ENCODE data around the gene OR1F1. TPM values are rescaled to one million over a fixed set of nuclear protein-coding genes. Genes with fewer than 3 reads are reported as not detected.

The OR1F1 gene
- total RNA-seq, 4 donors from 2014 or later = not detected

- WGBS = under 1% methylated on average over 44 of the region's 62 CpGs
- peak; percentile 99 for DNase-seq (ENCODE audit: extremely low spot score)
- Histone ChIP-seq H3K4me3 (peak overlapping the region; percentile 65 to 74 (median 72)), H3K4me1 (peaks cover 17 to 36% (median 35%) of the 10 kb centered on the region in 4 donors), H3K27me3 (no peaks in the 10 kb centered on the region), H3K9me3 (no peaks in the 10 kb centered on the region), H3K36me3 (no peaks in the 10 kb centered on the region), H3K27ac (replicated peaks in 1 of 4) (peak overlapping the region; percentile 87 to 91 (median 89))
- TF ChIP-seq POLR2A (IDR thresholded peaks at IDR 0.05; ENCODE audit: low read depth) = no peak
- TF ChIP-seq CTCF (IDR thresholded peaks at IDR 0.05) = peak in 1 of 3 experiments; percentile 30
- no peak for TF ChIP-seq EP300 (IDR thresholded peaks at IDR 0.05)
- peak in 1 of 2 donors; percentile 90 for TF ChIP-seq POLR2AphosphoS5 (IDR thresholded peaks at IDR 0.05)
- intact Hi-C loops (cut with DNase I) = no loop called here
Observed at GRCh38 chr16:3150346-3151218, 37.4 kb upstream of the OR1F1 start.

- H3K27ac ChIP-seq (replicated peaks in 1 of 4) = peak overlapping the region; percentile 60 to 79 (median 77)
- H3K9me3 ChIP-seq = no peaks in the 10 kb centered on the region
- WGBS = 2% methylated on average over 15 of the region's 15 CpGs
- intact Hi-C loops (cut with DNase I) = no loop called here
- TF ChIP-seq POLR2A (IDR thresholded peaks at IDR 0.05; ENCODE audit: low read depth) = no peak
- TF ChIP-seq CTCF (IDR thresholded peaks at IDR 0.05) = no peak
- no peaks in the 10 kb centered on the region for H3K27me3 ChIP-seq
- H3K4me3 ChIP-seq = peak overlapping the region; percentile 65 to 74 (median 72)
- no peak for DNase-seq (ENCODE audit: extremely low spot score)
- H3K4me1 ChIP-seq = peaks cover 17 to 38% (median 36%) of the 10 kb centered on the region in 4 donors
- H3K36me3 ChIP-seq = no peaks in the 10 kb centered on the region
Observed at GRCh38 chr16:3152027-3152276, 36.1 kb upstream of the OR1F1 start.

GRCh38 chr16:3152277-3152990 is 35.6 kb upstream of the OR1F1 start:
- Histone ChIP-seq H3K9me3 (no peaks in the 10 kb centered on the region), H3K4me3 (peak overlapping the region; percentile 65 to 74 (median 72)), H3K4me1 (peaks cover 20 to 43% (median 38%) of the 10 kb centered on the region in 4 donors), H3K27ac (replicated peaks in 1 of 4) (peak overlapping the region; percentile 60 to 79 (median 77)), H3K27me3 (no peaks in the 10 kb centered on the region), H3K36me3 (no peaks in the 10 kb centered on the region)
- TF ChIP-seq CTCF (IDR thresholded peaks at IDR 0.05) = peak; percentile 36 to 55 (median 38)
- TF ChIP-seq EP300 (IDR thresholded peaks at IDR 0.05) = no peak
- no peak for TF ChIP-seq POLR2A (IDR thresholded peaks at IDR 0.05; ENCODE audit: low read depth)
- TF ChIP-seq POLR2AphosphoS5 (IDR thresholded peaks at IDR 0.05) = peak in 1 of 2 donors; percentile 40
- peak; percentile 98 for DNase-seq (ENCODE audit: extremely low spot score)
- intact Hi-C loops (cut with DNase I) = no loop called here
- 1% methylated on average over 39 of the region's 42 CpGs for WGBS

GRCh38 chr16:3152991-3153368 is 35.0 kb upstream of the OR1F1 start:
- no peak for DNase-seq (ENCODE audit: extremely low spot score)
- TF ChIP-seq POLR2AphosphoS5 (IDR thresholded peaks at IDR 0.05) = no peak
- no peak for TF ChIP-seq CTCF (IDR thresholded peaks at IDR 0.05)
- no peak for TF ChIP-seq POLR2A (IDR thresholded peaks at IDR 0.05; ENCODE audit: low read depth)
- TF ChIP-seq EP300 (IDR thresholded peaks at IDR 0.05) = no peak
- Histone ChIP-seq H3K4me3 (peak overlapping the region in 3 of 4 donors; percentile 65 to 74 (median 70)), H3K4me1 (peaks cover 24 to 49% (median 44%) of the 10 kb centered on the region in 4 donors), H3K9me3 (no peaks in the 10 kb centered on the region), H3K36me3 (no peaks in the 10 kb centered on the region), H3K27ac (replicated peaks in 1 of 4) (peak overlapping the region; percentile 60 to 79 (median 77)), H3K27me3 (no peaks in the 10 kb centered on the region)
- 11% methylated on average over 8 of the region's 8 CpGs for WGBS
- intact Hi-C loops (cut with DNase I) = no loop called here

All from esophagus muscularis mucosa (tissue), 4 donors.